VCaP (cell line): ENCODE measurements around the gene HOXB8.

ENCODE experiments used
- H3K27ac ChIP-seq: fragments of 450-650 bp; 2 replicates; pipeline ENCODE4 v1.5.1; 2017
- TF ChIP-seq, protein P1 (sequence below): fragments of 450-650 bp; conservative IDR thresholded peaks from 2 replicates; pipeline ENCODE4 v1.5.1; 2017; ENCODE audit warnings: mild to moderate bottlenecking, moderate library complexity

HOXB8 gene

DNA sequence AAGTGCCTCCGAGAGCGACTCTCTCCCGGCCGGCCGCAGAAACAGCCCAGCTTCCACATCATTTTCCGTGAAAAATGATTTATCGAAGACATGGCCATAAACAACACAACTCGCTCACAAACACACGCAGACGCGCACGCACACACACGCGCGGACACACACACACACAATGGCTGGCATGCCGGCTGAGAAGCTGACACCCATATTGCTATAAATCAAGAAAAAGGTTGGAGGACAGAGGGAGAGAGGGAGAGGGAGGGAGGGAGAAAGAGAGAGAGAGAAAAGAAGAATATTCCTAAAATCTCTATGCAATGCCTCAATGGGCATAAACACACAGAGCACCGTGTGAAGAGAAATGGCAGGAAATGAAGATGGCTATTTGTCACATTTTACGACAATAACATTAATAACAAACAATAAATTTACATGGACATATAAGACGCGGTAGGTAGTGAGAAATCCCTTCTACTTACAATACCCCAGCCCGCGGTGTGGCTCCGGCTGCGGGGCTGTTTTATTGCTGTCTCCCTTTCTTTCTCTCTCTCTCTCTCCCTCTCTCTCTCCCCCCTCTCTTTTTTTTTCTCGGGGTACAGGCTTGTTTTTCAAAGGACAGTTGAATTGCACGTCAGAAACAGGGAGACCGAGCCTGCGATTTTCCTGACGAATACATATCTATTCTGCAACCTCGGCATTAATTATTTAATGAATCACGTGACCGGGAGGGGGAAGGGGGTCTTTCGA lies 46.4 kb downstream of the HOXB8 start:
- H3K27ac ChIP-seq = no peak overlapping the region
- TF ChIP-seq, protein P1, sequence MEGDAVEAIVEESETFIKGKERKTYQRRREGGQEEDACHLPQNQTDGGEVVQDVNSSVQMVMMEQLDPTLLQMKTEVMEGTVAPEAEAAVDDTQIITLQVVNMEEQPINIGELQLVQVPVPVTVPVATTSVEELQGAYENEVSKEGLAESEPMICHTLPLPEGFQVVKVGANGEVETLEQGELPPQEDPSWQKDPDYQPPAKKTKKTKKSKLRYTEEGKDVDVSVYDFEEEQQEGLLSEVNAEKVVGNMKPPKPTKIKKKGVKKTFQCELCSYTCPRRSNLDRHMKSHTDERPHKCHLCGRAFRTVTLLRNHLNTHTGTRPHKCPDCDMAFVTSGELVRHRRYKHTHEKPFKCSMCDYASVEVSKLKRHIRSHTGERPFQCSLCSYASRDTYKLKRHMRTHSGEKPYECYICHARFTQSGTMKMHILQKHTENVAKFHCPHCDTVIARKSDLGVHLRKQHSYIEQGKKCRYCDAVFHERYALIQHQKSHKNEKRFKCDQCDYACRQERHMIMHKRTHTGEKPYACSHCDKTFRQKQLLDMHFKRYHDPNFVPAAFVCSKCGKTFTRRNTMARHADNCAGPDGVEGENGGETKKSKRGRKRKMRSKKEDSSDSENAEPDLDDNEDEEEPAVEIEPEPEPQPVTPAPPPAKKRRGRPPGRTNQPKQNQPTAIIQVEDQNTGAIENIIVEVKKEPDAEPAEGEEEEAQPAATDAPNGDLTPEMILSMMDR = no peak

DNA sequence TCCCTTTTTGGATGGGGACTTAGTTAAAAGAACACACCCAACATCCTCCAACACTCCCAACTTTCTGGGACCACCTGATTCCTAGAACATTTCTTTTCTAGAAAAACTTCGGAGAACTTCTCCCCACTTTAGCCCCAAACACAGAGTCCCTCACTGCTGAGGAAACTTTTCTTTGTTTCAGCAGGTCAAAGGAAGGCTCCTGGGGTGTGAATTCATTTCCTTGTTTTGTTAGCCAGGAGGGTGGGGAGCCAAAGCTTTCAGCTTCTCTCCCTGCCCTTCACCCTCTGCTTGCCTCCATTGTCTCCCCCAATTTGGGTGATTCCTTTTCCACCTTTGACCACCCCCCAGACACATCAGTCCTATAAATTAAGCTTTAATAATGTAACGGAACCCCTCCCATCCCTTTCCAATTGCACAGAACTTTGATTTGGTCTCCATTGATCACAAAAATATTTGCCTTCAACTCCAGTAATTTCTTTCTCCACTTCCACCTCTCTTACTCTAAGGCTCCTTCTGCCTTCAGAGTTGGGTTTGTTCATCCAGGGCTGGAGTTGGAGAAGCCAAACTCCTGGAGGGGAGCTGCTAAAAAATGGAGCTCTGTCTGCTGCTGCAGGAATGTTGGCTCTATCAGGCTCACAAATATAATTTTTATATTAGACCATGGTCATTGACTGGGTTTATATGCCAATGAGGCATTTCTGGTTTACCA lies 47.3 kb downstream of the HOXB8 start:
- TF ChIP-seq, protein P1 = no peak
- no peak overlapping the region for H3K27ac ChIP-seq

- TF ChIP-seq, protein P1 = no peak
- H3K27ac ChIP-seq = no peak overlapping the region
Observed at GRCh38 chr17:48567209-48567608, 47.9 kb downstream of the HOXB8 start.

- TF ChIP-seq, protein P1 = no peak
- H3K27ac ChIP-seq = no peak overlapping the region
Observed at GRCh38 chr17:48566717-48567116, 48.4 kb downstream of the HOXB8 start.

GRCh38 chr17:48565925-48566710 lies 49.0 kb downstream of the HOXB8 start:
- H3K27ac ChIP-seq = no peak overlapping the region
- TF ChIP-seq, protein P1 = no peak

- TF ChIP-seq, protein P1 = no peak
- no peak overlapping the region for H3K27ac ChIP-seq
Observed at GRCh38 chr17:48565022-48565554, 50.0 kb downstream of the HOXB8 start.
